BE2C (cell line): ENCODE data around the gene MAP6.

ENCODE experiments used
- DNase-seq: peaks from one replicate; pipeline ENCODE4 v3.0.0-alpha.2; 2020
- H3K27me3 ChIP-seq: fragments of 250-450 bp; sonication (Bioruptor Pico); 2 replicates; pipeline ENCODE4 v1.5.1; 2020; ENCODE audit warnings: mild to moderate bottlenecking
- H3K36me3 ChIP-seq: fragments of 250-450 bp; sonication (Bioruptor Pico); 2 replicates; pipeline ENCODE4 v1.5.1; 2020; ENCODE audit warnings: mild to moderate bottlenecking
- H3K4me1 ChIP-seq: fragments of 250-450 bp; sonication (Bioruptor Pico); 2 replicates; pipeline ENCODE4 v1.5.1; 2020
- H3K4me3 ChIP-seq: 2 replicates; pipeline ENCODE4 v1.5.1; 2011; ENCODE audit warnings: low read depth, low read length
- H3K9me3 ChIP-seq: fragments of 250-450 bp; sonication (Bioruptor Pico); 2 replicates; pipeline ENCODE4 v1.5.1; 2020
- CTCF ChIP-seq: IDR thresholded peaks from 2 replicates; pipeline ENCODE4 v1.5.1; 2012; ENCODE audit warnings: mild to moderate bottlenecking, low read depth, low read length

MAP6 gene

GRCh38 chr11:75541193-75542087, 127.4 kb downstream of the MAP6 start:
- DNase-seq, result no peak
- H3K36me3 ChIP-seq, result no peaks in the 10 kb centered on the region
- H3K9me3 ChIP-seq, result no peaks in the 10 kb centered on the region
- H3K4me1 ChIP-seq, result no peaks in the 10 kb centered on the region
- no peak for TF ChIP-seq CTCF
- H3K27me3 ChIP-seq, result no peaks in the 10 kb centered on the region
- H3K4me3 ChIP-seq, result no peak overlapping the region

GRCh38 chr11:75539459-75540334, 129.1 kb downstream of the MAP6 start:
- Histone ChIP-seq H3K36me3 (no peaks in the 10 kb centered on the region), H3K4me3 (no peak overlapping the region), H3K9me3 (no peaks in the 10 kb centered on the region), H3K4me1 (no peaks in the 10 kb centered on the region; the same call in 1 of the 2 replicates), H3K27me3 (no peaks in the 10 kb centered on the region)
- DNase-seq, result no peak
- TF ChIP-seq CTCF, result no peak

- peaks cover 3% of the 10 kb centered on the region; the same call in 1 of the 2 replicates for H3K4me1 ChIP-seq
- H3K36me3 ChIP-seq, result no peaks in the 10 kb centered on the region
- no peak for TF ChIP-seq CTCF
- H3K4me3 ChIP-seq, result no peak overlapping the region
- no peaks in the 10 kb centered on the region for H3K27me3 ChIP-seq
- no peak for DNase-seq
- H3K9me3 ChIP-seq, result no peaks in the 10 kb centered on the region
These were observed 130.5 kb downstream of the MAP6 start for GRCh38 chr11:75538150-75538942.

- Histone ChIP-seq H3K4me1 (peaks cover 3% of the 10 kb centered on the region; the same call in 1 of the 2 replicates), H3K9me3 (no peaks in the 10 kb centered on the region), H3K36me3 (no peaks in the 10 kb centered on the region), H3K4me3 (no peak overlapping the region), H3K27me3 (no peaks in the 10 kb centered on the region)
- no peak for TF ChIP-seq CTCF
- DNase-seq, result no peak
These were observed 131.1 kb downstream of the MAP6 start for GRCh38 chr11:75537740-75538139.
